ENCODE data around the gene XPO1. TPM values are rescaled to one million over a fixed set of nuclear protein-coding genes. Genes with fewer than 3 reads are reported as not detected.
"Not testable (repeated sequence)": the region's sequence is repeated elsewhere in the genome, so short reads cannot be mapped to it uniquely, and the experiment has no call there.

The XPO1 gene
- total RNA-seq: 66.4 TPM
- long read RNA-seq, full-length matches to known transcripts: 28 of 34 reads
- long read RNA-seq, partial matches to known transcripts: 1 of 34 reads
- long read RNA-seq, other reads (novel, unspliced or antisense): 5 of 34 reads

- peak; percentile 96 for ATAC-seq
- intact Hi-C loops (cut with DNase I): loop anchor here (1.0 to 10.0 kb wide), 7 partner anchors 67 to 314 kb away; partner anchors contain the start of genes FAM161A and USP34
- peak; percentile 100 for DNase-seq (ENCODE audit: missing footprints)
These were observed at the start of gene XPO1 for GRCh38 chr2:61538200-61538919. TSS of gene XPO1 (minus strand) at chr2:61538356. CDS start at chr2:61533897, 4,459 bp downstream.

DNA sequence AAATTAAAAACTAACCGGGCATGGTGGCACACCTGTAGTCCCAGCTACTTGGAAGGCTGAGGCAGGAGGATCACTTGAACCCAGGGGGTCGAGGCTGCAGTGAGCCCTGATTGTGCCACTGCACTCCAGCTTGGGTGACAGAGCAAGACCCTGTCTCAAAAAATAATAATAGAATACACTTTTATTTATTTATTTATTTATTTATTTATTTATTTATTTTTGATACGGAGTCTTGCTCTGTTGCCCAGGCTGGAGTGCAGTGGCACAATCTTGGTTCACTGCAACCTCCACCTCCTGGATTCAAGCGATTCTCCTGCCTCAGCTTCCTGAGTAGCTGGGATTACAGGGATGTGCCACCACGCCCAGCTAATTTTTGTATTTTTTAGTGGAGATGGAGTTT is 48.8 kb upstream of the XPO1 start:
- intact Hi-C loops (cut with DNase I); ATAC-seq; DNase-seq (ENCODE audit: missing footprints): not testable (repeated sequence)

- intact Hi-C loops (cut with DNase I): no loop called here
- ATAC-seq: no peak
- no peak for DNase-seq (ENCODE audit: missing footprints)
These were observed 47.2 kb upstream of the XPO1 start for GRCh38 chr2:61585383-61585782.

DNA sequence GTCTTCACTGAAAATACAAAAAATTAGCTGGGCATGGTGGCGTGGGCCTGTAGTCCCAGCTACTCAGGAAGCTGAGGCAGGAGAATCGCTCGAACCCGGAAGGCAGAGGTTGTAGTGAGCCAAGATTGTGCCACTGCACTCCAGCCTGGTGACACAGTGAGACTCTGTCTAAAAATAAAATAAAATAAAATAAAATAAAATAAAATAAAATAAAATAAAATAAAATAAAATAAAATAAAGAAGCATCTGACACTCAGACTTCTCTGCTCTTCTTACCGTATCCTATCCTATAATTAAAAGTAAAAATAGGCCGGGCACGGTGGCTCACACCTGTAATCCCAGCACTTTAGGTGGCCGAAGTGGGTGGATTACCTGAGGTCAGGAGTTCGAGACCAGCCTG is 46.2 kb upstream of the XPO1 start:
- DNase-seq (ENCODE audit: missing footprints); intact Hi-C loops (cut with DNase I); ATAC-seq: not testable (repeated sequence)

DNA sequence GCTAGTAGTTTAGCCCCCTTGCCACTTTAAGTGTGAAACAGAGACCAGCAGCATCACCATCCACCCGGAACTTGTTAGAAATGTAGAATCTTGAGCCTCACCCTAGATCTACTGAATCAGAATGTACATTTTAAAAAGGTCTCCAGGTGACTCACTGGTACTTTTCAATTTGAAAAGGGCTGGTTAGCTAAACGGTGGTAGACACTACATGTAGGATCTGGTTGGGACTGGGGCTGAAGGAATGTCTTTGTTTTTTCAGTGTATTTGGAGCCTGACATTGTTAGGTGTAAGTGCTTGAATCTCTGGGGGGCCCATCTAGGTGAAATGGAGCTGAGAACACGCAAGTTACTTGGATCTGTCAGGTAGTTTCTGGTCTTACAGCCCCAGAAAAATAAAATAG is 44.0 kb upstream of the XPO1 start:
- ATAC-seq: no peak
- intact Hi-C loops (cut with DNase I): no loop called here
- DNase-seq (ENCODE audit: missing footprints): no peak

DNA sequence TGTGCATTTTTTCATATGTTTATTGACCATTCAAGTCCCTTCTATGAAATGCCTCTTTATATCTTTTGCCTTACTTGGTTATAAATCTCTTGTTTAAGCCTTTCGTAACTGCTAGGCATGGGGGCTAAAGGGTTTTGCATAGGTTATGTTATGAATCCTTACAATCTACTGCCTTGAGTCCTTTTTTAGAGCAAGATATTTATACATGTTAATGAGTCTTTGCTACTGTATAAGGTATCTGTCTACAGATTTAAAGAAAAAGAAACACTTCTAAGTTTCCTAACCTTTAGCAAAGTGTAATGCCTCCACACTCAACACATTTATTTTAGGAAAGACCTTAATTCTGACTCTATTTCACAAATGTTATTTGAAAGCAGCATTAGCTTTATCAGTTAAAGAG is 43.6 kb upstream of the XPO1 start:
- intact Hi-C loops (cut with DNase I): no loop called here
- ATAC-seq: no peak
- no peak for DNase-seq (ENCODE audit: missing footprints)

- intact Hi-C loops (cut with DNase I): no loop called here
- DNase-seq (ENCODE audit: missing footprints) (no peak), ATAC-seq (no peak)
These were observed 37.3 kb upstream of the XPO1 start for GRCh38 chr2:61575447-61575859.

GRCh38 chr2:61566566-61566965 is 28.4 kb upstream of the XPO1 start:
- DNase-seq (ENCODE audit: missing footprints) (no peak), ATAC-seq (no peak)
- intact Hi-C loops (cut with DNase I): no loop called here

GRCh38 chr2:61562615-61563014 is 24.5 kb upstream of the XPO1 start:
- intact Hi-C loops (cut with DNase I): no loop called here
- DNase-seq (ENCODE audit: missing footprints): no peak
- no peak for ATAC-seq

DNA sequence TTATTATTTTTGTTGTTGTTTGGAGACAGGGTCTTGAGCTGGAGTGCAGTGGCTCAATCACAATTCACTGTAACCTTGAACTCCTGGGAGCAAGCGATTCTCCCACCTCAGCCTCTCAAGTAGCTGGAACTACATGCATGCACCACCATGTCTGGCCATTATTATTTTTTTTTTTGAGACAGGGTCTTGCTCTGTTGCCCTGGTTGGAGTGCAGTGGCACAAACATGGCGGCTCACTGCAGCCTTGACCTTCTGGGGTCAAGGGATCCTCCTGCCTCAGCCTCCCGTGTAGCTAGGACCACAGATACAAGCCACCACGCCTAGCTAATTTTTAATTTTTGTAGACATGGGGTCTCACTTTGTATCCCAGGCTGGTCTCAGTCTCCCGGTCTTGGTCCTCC is 20.0 kb upstream of the XPO1 start:
- ATAC-seq: no peak
- no peak for DNase-seq (ENCODE audit: missing footprints)
- intact Hi-C loops (cut with DNase I): no loop called here

DNA sequence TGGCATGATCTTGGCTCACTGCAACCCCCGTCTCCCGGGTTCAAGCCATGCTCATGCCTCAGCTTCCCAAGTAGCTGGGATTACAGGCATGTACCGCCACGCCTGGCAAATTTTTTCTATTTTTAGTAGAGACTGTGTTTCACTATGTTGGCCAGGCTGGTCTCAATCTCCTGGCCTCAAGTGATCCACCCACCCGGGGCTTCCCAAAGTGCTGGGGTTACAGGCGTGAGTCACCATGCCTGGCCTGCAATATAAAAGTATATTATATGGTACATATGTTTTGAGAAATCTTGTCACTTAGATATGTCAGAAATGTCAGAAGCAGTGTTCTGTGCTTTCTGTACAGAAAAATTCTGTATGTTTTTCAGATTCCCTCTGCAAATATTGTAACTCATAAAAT is 19.2 kb upstream of the XPO1 start:
- intact Hi-C loops (cut with DNase I): no loop called here
- no peak for DNase-seq (ENCODE audit: missing footprints)
- no peak for ATAC-seq

- DNase-seq (ENCODE audit: missing footprints) (no peak), ATAC-seq (no peak)
- intact Hi-C loops (cut with DNase I): no loop called here
These were observed 16.4 kb upstream of the XPO1 start for GRCh38 chr2:61554604-61555003.

DNA sequence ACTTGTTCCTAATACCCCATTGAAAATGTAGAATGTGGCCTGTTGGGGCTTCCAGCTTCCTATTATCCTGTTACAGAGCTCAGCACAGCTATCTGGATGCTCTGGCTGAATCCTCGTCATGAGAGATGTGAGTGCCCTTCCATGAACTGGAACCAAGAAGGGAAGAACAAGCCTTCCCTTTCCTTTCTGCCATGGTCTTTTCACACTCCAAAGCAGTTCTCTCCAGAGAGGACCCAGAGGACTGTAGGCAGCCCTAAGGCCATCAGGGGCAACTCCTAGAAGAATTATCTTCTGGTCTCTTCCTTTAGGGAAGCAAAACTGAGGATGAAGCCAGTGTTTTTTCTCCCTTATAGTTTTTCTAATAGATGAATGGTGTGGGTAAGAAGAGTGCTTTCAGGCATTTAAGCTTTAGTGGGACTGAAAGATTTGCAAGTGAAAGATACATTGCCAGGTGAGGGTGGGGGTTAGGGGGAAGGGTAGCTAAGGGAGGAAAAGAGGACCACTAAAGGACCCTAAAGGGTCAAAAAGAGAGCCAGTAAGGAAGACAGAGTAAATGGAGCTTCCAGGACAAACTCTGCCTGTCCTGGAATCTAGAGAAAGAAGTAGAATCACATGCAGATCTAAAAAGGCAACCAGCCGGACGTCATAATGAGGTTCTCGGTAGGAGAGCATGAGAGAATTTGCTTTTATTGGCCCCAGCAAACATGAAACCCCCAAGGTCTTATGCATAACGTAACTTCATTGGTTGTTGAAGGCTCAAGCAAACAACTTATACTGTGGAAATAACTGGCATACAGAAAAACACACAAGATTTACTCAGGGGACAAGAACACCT is 12.4 kb upstream of the XPO1 start:
- ATAC-seq: no peak
- no peak for DNase-seq (ENCODE audit: missing footprints)
- intact Hi-C loops (cut with DNase I): no loop called here

DNA sequence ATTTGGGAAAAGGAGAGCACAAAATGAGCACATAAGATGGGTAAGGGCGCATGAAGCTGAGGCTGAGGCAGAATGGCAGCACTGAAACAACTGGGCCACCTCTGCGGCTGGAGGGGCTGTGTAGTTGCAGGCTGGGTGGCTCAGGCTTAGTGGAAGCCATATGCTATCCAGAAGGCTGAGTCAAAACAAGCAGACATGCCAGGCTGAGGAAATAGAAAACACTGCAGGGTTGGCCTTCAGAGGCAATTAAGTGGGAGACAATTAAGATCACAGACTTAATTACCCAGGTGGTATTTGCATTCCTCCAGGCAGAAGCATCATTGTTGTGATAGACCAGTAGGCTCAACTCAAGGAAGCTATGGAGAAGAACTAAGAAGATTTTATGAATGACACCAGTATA is 11.4 kb upstream of the XPO1 start:
- DNase-seq (ENCODE audit: missing footprints) (no peak), ATAC-seq (no peak)
- intact Hi-C loops (cut with DNase I): no loop called here

GRCh38 chr2:61543062-61543461 is 4.9 kb upstream of the XPO1 start:
- intact Hi-C loops (cut with DNase I): no loop called here
- ATAC-seq: no peak

DNA sequence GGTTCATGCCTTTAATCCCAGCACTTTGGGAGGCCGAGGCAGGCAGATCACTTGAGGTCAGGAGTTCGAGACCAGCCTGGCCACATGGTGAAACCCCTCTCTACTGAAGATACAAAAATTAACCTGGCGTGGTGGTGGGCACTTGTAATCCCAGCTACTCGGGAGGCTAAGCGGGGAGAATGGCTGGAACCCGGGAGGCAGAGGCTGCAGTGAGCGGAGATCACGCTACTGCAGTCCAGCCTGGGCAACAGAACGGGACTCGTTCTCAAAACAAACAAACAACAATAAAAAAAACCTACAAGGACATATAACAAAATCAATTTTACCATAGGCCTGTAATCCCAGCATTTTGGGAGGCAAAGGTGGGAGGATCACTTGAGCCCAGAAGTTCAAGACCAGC is 2.0 kb upstream of the XPO1 start:
- ATAC-seq; intact Hi-C loops (cut with DNase I); DNase-seq (ENCODE audit: missing footprints): not testable (repeated sequence)

More at GRCh38 chr2:61543062-61543461, 4.9 kb upstream of the XPO1 start:
- DNase-seq (ENCODE audit: missing footprints): no peak

GRCh38 chr2:61538920-61539520 is 864 bp upstream of the XPO1 start:
- DNase-seq (ENCODE audit: missing footprints): no peak
- ATAC-seq: no peak
- intact Hi-C loops (cut with DNase I): loop anchor here (1.0 to 10.0 kb wide), 7 partner anchors 68 to 313 kb away; partner anchors contain the start of genes FAM161A and USP34

DNA sequence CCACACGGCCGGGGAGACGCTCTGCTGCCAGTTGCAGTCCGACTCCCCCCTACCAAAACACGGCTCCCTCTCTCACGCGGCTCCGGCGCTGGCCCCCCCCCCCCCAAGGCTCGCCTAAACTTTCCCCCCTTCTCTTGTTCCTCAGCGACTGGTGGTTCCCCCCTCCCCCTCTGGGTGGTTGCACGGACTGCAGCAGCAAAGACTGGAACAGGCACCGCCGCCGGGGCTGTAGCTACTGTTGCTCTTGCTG is 281 bp downstream of the XPO1 start:
- intact Hi-C loops (cut with DNase I): loop anchor here (1.0 to 10.0 kb wide), 7 partner anchors 67 to 314 kb away; partner anchors contain the start of genes FAM161A and USP34
- ATAC-seq (no peak), DNase-seq (ENCODE audit: missing footprints) (no peak)

DNA sequence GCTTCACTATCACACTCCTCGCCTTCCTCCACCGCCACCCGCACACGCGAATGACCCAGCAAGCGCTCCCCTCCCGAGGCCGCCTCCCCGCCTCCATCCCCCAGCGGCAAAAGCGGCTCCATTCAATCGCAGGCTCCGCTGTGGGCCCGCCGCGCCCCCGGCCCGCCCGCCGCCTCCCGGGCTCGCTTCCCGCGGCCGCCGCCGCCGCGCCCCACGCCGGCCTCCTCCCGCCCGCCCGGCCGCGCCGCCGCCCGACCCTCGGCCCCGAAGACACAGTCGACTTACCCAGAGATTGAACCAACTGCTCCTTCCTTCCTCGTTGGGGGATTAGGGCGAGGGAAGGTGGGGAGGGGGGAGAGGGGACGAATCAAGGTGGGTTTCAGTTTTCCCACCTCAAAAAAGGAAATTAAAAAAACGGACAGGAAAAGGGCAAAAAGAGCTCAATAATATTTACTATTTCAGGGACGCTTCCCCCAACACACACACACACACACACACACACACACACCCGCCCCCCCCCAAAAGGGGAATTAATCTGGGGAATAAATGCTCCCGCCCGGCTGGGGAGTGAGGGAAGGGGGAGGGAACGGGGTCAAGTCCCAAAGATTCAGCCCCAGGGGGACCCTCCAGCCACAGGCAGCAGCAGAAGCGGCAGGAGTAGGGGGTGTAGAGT is 743 bp downstream of the XPO1 start:
- no peak for ATAC-seq
- no peak for DNase-seq (ENCODE audit: missing footprints)
- intact Hi-C loops (cut with DNase I): loop anchor here (5.0 to 10.0 kb wide), 5 partner anchors 120 to 315 kb away; partner anchors contain the start of gene FAM161A

Measured in Right ventricle myocardium inferior (tissue), 1 donor.